ENCODE results near the gene WDR1.

DNA sequence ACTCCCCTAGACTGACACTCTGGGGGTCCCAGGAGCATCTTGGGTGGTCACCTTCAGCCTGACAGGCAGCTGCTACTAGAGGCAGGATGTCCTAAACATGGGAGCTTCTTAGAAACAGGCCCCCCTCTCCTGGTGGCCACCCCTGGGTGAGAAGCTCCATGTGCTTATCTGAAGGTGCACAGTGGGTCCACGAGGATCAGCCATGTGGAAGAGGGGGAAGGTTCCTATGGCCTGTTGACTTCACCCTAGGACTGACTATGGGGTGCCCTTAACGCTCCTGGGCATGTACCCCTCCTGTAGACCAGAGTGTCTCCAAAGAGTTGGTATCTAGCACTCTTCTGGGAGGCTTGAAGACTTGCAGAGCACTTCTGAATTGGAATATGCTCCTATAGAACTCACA, 22.9 kb upstream of the WDR1 start:
- TF ChIP-seq, protein P1, sequence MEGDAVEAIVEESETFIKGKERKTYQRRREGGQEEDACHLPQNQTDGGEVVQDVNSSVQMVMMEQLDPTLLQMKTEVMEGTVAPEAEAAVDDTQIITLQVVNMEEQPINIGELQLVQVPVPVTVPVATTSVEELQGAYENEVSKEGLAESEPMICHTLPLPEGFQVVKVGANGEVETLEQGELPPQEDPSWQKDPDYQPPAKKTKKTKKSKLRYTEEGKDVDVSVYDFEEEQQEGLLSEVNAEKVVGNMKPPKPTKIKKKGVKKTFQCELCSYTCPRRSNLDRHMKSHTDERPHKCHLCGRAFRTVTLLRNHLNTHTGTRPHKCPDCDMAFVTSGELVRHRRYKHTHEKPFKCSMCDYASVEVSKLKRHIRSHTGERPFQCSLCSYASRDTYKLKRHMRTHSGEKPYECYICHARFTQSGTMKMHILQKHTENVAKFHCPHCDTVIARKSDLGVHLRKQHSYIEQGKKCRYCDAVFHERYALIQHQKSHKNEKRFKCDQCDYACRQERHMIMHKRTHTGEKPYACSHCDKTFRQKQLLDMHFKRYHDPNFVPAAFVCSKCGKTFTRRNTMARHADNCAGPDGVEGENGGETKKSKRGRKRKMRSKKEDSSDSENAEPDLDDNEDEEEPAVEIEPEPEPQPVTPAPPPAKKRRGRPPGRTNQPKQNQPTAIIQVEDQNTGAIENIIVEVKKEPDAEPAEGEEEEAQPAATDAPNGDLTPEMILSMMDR (conservative IDR thresholded peaks at IDR 0.05; ENCODE audit: low read length) = no peak
- TF ChIP-seq EZH2phosphoT487 (IDR thresholded peaks at IDR 0.05; ENCODE audit: borderline replicate concordance, low read depth, low read length) = no peak
